ENCODE data around the gene MAGI2. TPM values are rescaled to one million over a fixed set of nuclear protein-coding genes. Genes with fewer than 3 reads are reported as not detected.

MAGI2 gene
- total RNA-seq, 4 donors from 2014 or later, result 0.98 to 4.8 (median 2.5) TPM

DNA sequence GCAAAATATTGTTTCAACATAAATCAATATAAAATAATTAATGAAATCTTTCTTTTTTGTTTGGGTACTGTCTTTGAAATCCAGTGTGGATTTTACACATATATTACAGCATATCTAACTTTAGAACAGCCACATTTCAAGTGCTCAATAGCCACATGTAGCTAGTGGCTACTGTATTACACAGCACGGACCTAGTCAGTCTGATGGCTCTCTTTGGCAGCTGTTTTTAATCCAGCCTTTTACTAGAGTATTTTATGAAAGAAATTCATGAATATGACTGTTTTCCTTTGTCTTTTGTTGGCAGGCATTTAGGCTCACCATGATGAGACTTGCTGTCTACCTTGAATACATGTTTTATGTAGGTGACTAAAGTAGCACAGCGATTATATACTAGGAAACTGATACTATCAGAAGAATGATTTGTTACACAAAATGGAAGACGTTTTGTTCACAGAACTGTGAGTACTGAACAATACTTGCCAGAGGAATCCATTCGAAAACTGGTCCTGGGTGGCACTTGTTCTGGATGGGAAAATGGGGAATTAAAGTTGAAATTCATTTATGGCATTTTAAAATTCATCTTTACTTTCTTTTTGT, 1268.2 kb downstream of the MAGI2 start:
- no peaks in the 10 kb centered on the region for H3K36me3 ChIP-seq
- H3K4me1 ChIP-seq, result no peaks in the 10 kb centered on the region
- no peaks in the 10 kb centered on the region for H3K27me3 ChIP-seq
- H3K4me3 ChIP-seq, result no peak overlapping the region
- no peak overlapping the region for H3K27ac ChIP-seq
- WGBS, result 38% methylated on average over 4 of the region's 4 CpGs
- DNase-seq (ENCODE audit: low spot score in 2 of 2), result no peak
- no peaks in the 10 kb centered on the region for H3K9me3 ChIP-seq
- TF ChIP-seq, protein P1, sequence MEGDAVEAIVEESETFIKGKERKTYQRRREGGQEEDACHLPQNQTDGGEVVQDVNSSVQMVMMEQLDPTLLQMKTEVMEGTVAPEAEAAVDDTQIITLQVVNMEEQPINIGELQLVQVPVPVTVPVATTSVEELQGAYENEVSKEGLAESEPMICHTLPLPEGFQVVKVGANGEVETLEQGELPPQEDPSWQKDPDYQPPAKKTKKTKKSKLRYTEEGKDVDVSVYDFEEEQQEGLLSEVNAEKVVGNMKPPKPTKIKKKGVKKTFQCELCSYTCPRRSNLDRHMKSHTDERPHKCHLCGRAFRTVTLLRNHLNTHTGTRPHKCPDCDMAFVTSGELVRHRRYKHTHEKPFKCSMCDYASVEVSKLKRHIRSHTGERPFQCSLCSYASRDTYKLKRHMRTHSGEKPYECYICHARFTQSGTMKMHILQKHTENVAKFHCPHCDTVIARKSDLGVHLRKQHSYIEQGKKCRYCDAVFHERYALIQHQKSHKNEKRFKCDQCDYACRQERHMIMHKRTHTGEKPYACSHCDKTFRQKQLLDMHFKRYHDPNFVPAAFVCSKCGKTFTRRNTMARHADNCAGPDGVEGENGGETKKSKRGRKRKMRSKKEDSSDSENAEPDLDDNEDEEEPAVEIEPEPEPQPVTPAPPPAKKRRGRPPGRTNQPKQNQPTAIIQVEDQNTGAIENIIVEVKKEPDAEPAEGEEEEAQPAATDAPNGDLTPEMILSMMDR (IDR thresholded peaks at IDR 0.05), result no peak

DNA sequence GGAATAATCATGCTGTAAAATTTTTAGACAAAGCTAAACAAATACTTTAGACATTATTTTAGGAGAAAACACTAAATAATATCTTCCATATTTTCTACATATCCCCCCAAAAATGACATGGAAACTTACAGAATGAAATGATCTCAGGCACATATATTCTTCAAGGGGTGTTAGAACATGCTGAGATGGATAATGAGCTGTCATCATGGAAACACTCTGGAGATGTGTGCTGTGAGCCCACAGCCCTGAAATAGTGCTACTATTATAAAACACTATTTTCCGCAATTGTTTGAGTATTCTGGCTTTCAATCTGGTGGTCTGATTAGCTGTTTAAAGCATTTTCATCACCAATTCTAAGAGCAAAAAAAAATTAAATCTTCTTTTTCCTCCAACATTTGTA, 1269.2 kb downstream of the MAGI2 start:
- no peaks in the 10 kb centered on the region for H3K27me3 ChIP-seq
- no peaks in the 10 kb centered on the region for H3K9me3 ChIP-seq
- no peak overlapping the region for H3K27ac ChIP-seq
- H3K4me3 ChIP-seq, result no peak overlapping the region
- H3K4me1 ChIP-seq, result no peaks in the 10 kb centered on the region
- WGBS, result 94% methylated on average over 1 of the region's 1 CpG
- TF ChIP-seq POLR2A (IDR thresholded peaks at IDR 0.05), result no peak
- no peak for TF ChIP-seq EP300 (IDR thresholded peaks at IDR 0.05)
- TF ChIP-seq, protein P1 (IDR thresholded peaks at IDR 0.05), result no peak
- TF ChIP-seq POLR2AphosphoS5 (IDR thresholded peaks at IDR 0.05), result no peak
- no peaks in the 10 kb centered on the region for H3K36me3 ChIP-seq
- no peak for DNase-seq (ENCODE audit: low spot score in 2 of 2)

DNA sequence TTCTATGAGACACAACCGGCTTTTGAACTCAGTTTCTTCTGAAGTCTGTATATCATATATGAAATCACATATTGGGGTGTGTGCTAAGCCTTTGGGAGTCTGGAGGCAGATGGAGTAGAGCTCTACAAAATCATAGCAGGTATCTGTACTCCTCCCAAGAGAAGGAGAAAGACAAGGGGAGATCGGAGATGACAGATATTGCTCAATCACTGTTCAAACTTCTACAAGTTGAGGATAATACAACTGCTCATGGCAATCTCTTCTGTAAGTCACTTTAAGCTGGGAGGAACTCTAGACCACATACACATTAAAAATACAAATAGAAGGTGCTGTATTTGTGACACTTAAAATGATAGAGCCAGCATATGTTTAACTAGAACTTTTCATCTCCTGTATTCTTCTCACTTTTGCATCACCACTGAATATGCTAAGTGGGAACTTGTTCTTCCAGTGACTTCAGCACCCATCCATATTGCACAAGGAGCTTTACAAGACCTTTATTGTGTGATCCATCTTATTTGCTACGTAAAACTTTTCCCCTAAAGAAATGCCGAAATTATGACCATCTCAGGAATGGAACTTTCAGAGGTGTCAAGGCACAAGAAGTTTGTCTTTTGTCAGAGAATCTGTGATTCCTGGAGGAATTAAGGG, 1273.5 kb downstream of the MAGI2 start:
- WGBS, result 80% methylated on average over 4 of the region's 4 CpGs
- Histone ChIP-seq H3K9me3 (no peaks in the 10 kb centered on the region), H3K36me3 (no peaks in the 10 kb centered on the region), H3K4me1 (peaks cover 9% of the 10 kb centered on the region), H3K4me3 (no peak overlapping the region), H3K27me3 (no peaks in the 10 kb centered on the region), H3K27ac (no peak overlapping the region)
- DNase-seq (ENCODE audit: low spot score in 2 of 2), result no peak
- TF ChIP-seq, protein P1 (IDR thresholded peaks at IDR 0.05), result no peak

DNA sequence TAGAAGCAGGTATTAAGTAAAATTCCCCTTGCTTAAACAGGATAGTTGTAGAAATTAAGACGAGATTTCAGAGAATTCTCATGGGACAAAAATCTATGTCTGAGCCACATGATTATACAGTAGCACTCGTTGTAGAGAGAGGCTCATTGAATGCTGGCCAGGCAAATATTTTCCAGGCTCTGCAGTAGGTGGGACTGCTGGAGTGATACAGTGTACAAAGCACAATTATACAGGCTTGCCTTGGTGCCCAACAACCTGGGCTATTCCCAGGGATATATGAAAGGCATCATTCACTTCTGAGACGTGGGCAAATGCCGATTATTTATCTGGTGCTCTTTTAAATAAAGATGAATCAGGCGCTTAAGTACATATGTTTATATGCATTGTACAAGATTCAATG, 1274.3 kb downstream of the MAGI2 start:
- Histone ChIP-seq H3K36me3 (no peaks in the 10 kb centered on the region), H3K27me3 (no peaks in the 10 kb centered on the region), H3K27ac (no peak overlapping the region), H3K4me1 (peaks cover 9% of the 10 kb centered on the region), H3K4me3 (no peak overlapping the region), H3K9me3 (no peaks in the 10 kb centered on the region)
- WGBS, result 58% methylated on average over 5 of the region's 5 CpGs
- no peak for TF ChIP-seq EP300 (IDR thresholded peaks at IDR 0.05)
- TF ChIP-seq POLR2A (IDR thresholded peaks at IDR 0.05), result no peak
- DNase-seq (ENCODE audit: low spot score in 2 of 2), result no peak

DNA sequence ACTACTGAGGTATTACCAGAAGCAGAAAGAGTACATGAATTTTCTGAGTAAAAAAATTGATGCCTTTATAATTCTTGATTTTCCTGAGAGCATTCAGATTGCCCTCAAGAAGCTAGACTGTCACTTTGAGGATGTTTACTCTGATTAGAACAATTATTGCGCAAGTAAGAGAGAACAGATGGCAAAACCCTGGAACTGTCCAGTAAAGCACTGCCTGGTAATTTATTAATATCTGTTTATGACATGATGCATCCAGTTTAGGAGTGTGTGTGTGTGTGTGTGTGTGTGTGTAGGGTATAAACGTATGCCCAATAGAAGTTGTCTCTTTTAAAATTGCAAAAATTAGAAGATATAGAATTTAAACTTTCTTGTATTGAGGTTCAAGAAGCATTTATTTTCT, 1275.1 kb downstream of the MAGI2 start:
- H3K4me3 ChIP-seq, result no peak overlapping the region
- no peaks in the 10 kb centered on the region for H3K36me3 ChIP-seq
- no peak for TF ChIP-seq EP300 (IDR thresholded peaks at IDR 0.05)
- TF ChIP-seq POLR2AphosphoS5 (IDR thresholded peaks at IDR 0.05), result no peak
- no peak for TF ChIP-seq POLR2A (IDR thresholded peaks at IDR 0.05)
- TF ChIP-seq, protein P1 (IDR thresholded peaks at IDR 0.05), result no peak
- 67% methylated on average over 2 of the region's 2 CpGs for WGBS
- DNase-seq (ENCODE audit: low spot score in 2 of 2), result no peak
- H3K9me3 ChIP-seq, result no peaks in the 10 kb centered on the region
- H3K27ac ChIP-seq, result no peak overlapping the region
- H3K4me1 ChIP-seq, result peaks cover 9% of the 10 kb centered on the region
- H3K27me3 ChIP-seq, result no peaks in the 10 kb centered on the region

DNA sequence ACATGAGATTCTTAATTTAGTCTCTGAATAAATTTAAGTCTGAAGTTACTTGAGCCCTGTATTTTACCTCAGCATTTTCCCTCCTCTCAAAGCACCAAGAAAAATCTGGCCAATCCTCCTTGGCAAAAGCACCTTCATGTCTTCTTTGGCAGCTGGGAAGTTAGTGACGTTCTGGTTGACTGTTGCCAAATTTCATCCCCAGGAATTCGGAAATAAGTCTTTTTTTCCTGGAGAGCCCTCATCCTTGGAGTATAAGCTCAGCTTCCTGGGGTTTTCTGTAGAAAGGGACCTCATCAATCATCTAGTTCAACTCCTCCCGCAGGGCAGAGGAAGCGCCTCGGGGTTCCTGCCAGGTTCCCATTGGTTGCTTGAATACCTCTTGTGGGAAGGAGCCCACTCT, 1277.3 kb downstream of the MAGI2 start:
- TF ChIP-seq, protein P1 (IDR thresholded peaks at IDR 0.05), result no peak
- no peak for TF ChIP-seq POLR2A (IDR thresholded peaks at IDR 0.05)
- Histone ChIP-seq H3K4me1 (peaks cover 9% of the 10 kb centered on the region), H3K36me3 (no peaks in the 10 kb centered on the region), H3K9me3 (no peaks in the 10 kb centered on the region), H3K27me3 (no peaks in the 10 kb centered on the region), H3K27ac (no peak overlapping the region), H3K4me3 (no peak overlapping the region)
- WGBS, result 23% methylated on average over 5 of the region's 5 CpGs
- DNase-seq (ENCODE audit: low spot score in 2 of 2), result no peak

Data from suprapubic skin (tissue), 4 donors.